ENCODE measurements around the gene SEMA5A. TPM values are rescaled to one million over a fixed set of nuclear protein-coding genes. Genes with fewer than 3 reads are reported as not detected.

Gene SEMA5A
- polyA plus RNA-seq, 1 donor from 2014 or later: 3.2 TPM

DNA sequence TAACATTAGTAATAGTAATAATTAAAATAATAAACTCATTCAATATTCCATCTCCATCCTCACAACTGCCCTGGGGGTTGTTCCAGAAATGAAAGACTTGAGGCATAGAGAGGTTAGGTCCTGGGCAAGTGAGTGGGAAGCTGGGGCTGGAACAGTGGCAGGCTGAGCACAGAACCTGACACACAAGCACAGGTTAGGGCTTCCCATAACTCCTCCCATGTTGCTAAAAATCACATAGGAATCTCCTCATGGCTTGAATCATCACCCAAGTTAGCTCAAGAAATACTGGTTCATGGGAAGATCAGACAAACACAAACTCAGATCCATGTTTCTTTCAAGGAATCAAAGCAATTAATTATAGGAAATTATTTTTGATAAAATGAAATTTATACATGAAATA, 487.7 kb downstream of the SEMA5A start:
- Histone ChIP-seq H2AFZ (ENCODE audit: low read depth, low read length) (no peak overlapping the region), H3K27ac (ENCODE audit: low read length) (no peak overlapping the region), H3K9me3 (ENCODE audit: low read length) (no peaks in the 10 kb centered on the region), H3F3A (ENCODE audit: insufficient read depth, low read length, poor library complexity, severe bottlenecking) (no peaks in the 10 kb centered on the region), H3K79me2 (replicated peaks; ENCODE audit: insufficient read depth, low read length) (no peaks in the 10 kb centered on the region), H3K9ac (ENCODE audit: low read length) (no peak overlapping the region), H3K4me2 (ENCODE audit: low read length) (no peak overlapping the region), H3K36me3 (ENCODE audit: insufficient read depth, low read length) (no peaks in the 10 kb centered on the region), H3K27me3 (ENCODE audit: insufficient read depth, low read depth, low read length) (no peaks in the 10 kb centered on the region), H4K20me1 (ENCODE audit: insufficient read depth) (no peaks in the 10 kb centered on the region), H3K4me3 (ENCODE audit: low read length) (no peak overlapping the region), H3K9me2 (ENCODE audit: insufficient read depth, low read length) (no peaks in the 10 kb centered on the region)
- TF ChIP-seq POLR2AphosphoS5 (IDR thresholded peaks at IDR 0.05) (no peak), SMC3 (conservative IDR thresholded peaks at IDR 0.05; ENCODE audit: poor library complexity) (no peak), TAF1 (IDR thresholded peaks at IDR 0.05; ENCODE audit: low read depth) (no peak), RAD21 (conservative IDR thresholded peaks at IDR 0.05) (no peak), MXI1 (conservative IDR thresholded peaks at IDR 0.05; ENCODE audit: poor library complexity, severe bottlenecking) (no peak), EP300 (conservative IDR thresholded peaks at IDR 0.05; ENCODE audit: poor library complexity, severe bottlenecking) (no peak), EZH2 (IDR thresholded peaks at IDR 0.05; ENCODE audit: borderline replicate concordance, insufficient read depth, low read length, poor library complexity, severe bottlenecking) (no peak)
- TF ChIP-seq, protein P1, sequence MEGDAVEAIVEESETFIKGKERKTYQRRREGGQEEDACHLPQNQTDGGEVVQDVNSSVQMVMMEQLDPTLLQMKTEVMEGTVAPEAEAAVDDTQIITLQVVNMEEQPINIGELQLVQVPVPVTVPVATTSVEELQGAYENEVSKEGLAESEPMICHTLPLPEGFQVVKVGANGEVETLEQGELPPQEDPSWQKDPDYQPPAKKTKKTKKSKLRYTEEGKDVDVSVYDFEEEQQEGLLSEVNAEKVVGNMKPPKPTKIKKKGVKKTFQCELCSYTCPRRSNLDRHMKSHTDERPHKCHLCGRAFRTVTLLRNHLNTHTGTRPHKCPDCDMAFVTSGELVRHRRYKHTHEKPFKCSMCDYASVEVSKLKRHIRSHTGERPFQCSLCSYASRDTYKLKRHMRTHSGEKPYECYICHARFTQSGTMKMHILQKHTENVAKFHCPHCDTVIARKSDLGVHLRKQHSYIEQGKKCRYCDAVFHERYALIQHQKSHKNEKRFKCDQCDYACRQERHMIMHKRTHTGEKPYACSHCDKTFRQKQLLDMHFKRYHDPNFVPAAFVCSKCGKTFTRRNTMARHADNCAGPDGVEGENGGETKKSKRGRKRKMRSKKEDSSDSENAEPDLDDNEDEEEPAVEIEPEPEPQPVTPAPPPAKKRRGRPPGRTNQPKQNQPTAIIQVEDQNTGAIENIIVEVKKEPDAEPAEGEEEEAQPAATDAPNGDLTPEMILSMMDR (IDR thresholded peaks at IDR 0.05; ENCODE audit: poor library complexity, severe bottlenecking): no peak
- TF ChIP-seq, protein P2, sequence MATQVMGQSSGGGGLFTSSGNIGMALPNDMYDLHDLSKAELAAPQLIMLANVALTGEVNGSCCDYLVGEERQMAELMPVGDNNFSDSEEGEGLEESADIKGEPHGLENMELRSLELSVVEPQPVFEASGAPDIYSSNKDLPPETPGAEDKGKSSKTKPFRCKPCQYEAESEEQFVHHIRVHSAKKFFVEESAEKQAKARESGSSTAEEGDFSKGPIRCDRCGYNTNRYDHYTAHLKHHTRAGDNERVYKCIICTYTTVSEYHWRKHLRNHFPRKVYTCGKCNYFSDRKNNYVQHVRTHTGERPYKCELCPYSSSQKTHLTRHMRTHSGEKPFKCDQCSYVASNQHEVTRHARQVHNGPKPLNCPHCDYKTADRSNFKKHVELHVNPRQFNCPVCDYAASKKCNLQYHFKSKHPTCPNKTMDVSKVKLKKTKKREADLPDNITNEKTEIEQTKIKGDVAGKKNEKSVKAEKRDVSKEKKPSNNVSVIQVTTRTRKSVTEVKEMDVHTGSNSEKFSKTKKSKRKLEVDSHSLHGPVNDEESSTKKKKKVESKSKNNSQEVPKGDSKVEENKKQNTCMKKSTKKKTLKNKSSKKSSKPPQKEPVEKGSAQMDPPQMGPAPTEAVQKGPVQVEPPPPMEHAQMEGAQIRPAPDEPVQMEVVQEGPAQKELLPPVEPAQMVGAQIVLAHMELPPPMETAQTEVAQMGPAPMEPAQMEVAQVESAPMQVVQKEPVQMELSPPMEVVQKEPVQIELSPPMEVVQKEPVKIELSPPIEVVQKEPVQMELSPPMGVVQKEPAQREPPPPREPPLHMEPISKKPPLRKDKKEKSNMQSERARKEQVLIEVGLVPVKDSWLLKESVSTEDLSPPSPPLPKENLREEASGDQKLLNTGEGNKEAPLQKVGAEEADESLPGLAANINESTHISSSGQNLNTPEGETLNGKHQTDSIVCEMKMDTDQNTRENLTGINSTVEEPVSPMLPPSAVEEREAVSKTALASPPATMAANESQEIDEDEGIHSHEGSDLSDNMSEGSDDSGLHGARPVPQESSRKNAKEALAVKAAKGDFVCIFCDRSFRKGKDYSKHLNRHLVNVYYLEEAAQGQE (IDR thresholded peaks at IDR 0.05; ENCODE audit: borderline replicate concordance): no peak

- no peak overlapping the region for H2AFZ ChIP-seq (ENCODE audit: low read depth, low read length)
- H3K9me2 ChIP-seq (ENCODE audit: insufficient read depth, low read length): no peaks in the 10 kb centered on the region
- H3K4me2 ChIP-seq (ENCODE audit: low read length): no peak overlapping the region
- no peaks in the 10 kb centered on the region for H3K79me2 ChIP-seq (replicated peaks; ENCODE audit: insufficient read depth, low read length)
- no peak for TF ChIP-seq SMC3 (conservative IDR thresholded peaks at IDR 0.05; ENCODE audit: poor library complexity)
- no peak for TF ChIP-seq EP300 (conservative IDR thresholded peaks at IDR 0.05; ENCODE audit: poor library complexity, severe bottlenecking)
- no peak for TF ChIP-seq TAF1 (IDR thresholded peaks at IDR 0.05; ENCODE audit: low read depth)
- TF ChIP-seq POLR2AphosphoS5 (IDR thresholded peaks at IDR 0.05): no peak
- TF ChIP-seq MXI1 (conservative IDR thresholded peaks at IDR 0.05; ENCODE audit: poor library complexity, severe bottlenecking): no peak
- no peak for TF ChIP-seq EZH2 (IDR thresholded peaks at IDR 0.05; ENCODE audit: borderline replicate concordance, insufficient read depth, low read length, poor library complexity, severe bottlenecking)
- TF ChIP-seq, protein P2 (IDR thresholded peaks at IDR 0.05; ENCODE audit: borderline replicate concordance): no peak
- no peak for TF ChIP-seq RAD21 (conservative IDR thresholded peaks at IDR 0.05)
- TF ChIP-seq, protein P1 (IDR thresholded peaks at IDR 0.05; ENCODE audit: poor library complexity, severe bottlenecking): no peak
- no peak overlapping the region for H3K4me3 ChIP-seq (ENCODE audit: low read length)
- no peaks in the 10 kb centered on the region for H3K27me3 ChIP-seq (ENCODE audit: insufficient read depth, low read depth, low read length)
- H3K9me3 ChIP-seq (ENCODE audit: low read length): no peaks in the 10 kb centered on the region
- no peak overlapping the region for H3K9ac ChIP-seq (ENCODE audit: low read length)
- H3K27ac ChIP-seq (ENCODE audit: low read length): no peak overlapping the region
- H4K20me1 ChIP-seq (ENCODE audit: insufficient read depth): no peaks in the 10 kb centered on the region
- H3K36me3 ChIP-seq (ENCODE audit: insufficient read depth, low read length): no peaks in the 10 kb centered on the region
- no peaks in the 10 kb centered on the region for H3F3A ChIP-seq (ENCODE audit: insufficient read depth, low read length, poor library complexity, severe bottlenecking)
Observed at GRCh38 chr5:9057406-9058000, 488.4 kb downstream of the SEMA5A start.
